NCI-H1105 (cell line): Measurements from ENCODE around the gene SBF2.

Experiments
- DNase-seq: peaks from one replicate; lab custom pipeline; 2025; lab: John Stamatoyannopoulos, UW

Gene SBF2

GRCh38 chr11:9806946-9807687 lies 486.9 kb downstream of the SBF2 start:
- no peak for DNase-seq

- DNase-seq = no peak
Measured at GRCh38 chr11:9804419-9804902, 489.6 kb downstream of the SBF2 start.

DNA sequence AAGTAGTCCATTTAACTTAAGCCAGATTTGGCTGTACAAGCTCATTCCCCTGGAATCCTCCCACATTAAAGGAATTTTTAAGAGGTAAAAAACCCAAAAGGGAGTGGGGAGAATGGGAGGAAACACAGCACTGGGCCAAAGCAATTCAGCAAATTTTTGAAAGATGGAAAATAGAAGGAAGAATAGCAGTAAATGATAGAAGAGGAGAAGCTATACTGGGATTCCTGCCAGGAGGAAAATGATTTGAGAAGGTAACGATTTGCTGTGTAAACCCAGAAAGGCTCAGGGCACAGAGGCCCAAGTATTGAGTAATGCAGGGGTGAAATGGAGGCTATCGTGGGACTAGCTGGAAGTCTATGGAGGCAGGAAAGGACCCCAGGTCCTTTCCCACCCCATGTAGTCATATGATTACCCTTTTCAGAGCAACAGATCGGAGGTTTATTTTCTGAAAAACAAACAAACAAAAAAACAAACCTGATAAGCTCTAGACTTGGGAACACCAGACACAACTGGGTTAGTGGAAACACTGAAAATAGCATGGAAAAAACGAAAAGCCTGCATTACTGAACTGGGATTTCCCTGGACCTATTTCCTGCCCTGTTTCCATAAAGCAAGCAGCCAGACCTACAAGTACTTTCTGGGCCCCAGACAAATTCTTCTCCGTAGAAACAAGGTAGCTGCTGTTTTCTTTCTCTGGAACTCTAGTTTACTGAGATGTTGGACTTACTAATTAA lies 490.2 kb downstream of the SBF2 start:
- no peak for DNase-seq

GRCh38 chr11:9802291-9802861 lies 491.6 kb downstream of the SBF2 start:
- DNase-seq = no peak

- no peak for DNase-seq
Measured at GRCh38 chr11:9799886-9800285, 494.1 kb downstream of the SBF2 start.

DNA sequence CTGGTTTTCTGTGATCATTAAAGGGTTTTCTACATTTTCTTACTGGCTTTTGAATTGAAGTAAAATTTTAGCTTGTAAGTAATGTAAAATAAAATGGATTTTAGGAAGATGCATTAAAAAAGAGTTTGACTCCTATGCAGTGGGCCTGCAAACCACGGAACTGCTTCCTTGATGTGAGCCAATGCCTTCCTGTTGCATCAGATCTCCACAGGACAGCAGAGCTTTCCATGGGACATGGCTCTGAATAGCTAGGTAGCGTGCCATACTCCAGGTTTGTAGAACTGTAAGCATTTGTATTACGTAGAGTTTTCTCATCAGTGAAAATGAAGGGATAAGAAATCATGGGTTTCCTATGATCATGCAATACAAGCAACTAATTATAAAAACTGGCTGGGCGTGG lies 496.7 kb downstream of the SBF2 start:
- DNase-seq = no peak

- no peak for DNase-seq
Measured at GRCh38 chr11:9796854-9797253, 497.2 kb downstream of the SBF2 start.

DNA sequence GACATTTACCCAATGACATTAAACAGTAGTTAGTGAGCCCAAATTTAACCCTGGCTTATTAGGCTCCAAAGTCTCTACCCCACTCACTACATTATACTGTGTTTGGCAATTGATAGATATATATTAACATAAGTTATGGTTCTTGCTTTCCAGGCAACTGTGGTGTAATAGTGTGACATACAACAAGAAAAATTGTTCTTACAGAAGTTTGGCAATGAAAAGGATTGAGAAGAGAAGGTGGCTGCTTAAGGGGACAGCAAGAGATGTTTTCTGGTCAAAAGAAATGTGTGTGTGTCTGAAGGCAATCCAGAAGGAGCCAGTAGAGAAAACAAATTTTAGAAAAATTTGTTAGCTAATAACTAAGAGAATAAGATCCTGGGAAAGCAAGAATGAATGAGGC lies 497.8 kb downstream of the SBF2 start:
- DNase-seq = no peak

GRCh38 chr11:9790703-9791102 lies 503.3 kb downstream of the SBF2 start:
- DNase-seq = no peak

GRCh38 chr11:9789910-9790309 lies 504.1 kb downstream of the SBF2 start:
- no peak for DNase-seq

GRCh38 chr11:9787981-9788521 lies 506.0 kb downstream of the SBF2 start:
- DNase-seq = no peak

GRCh38 chr11:9787260-9787659 lies 506.8 kb downstream of the SBF2 start:
- no peak for DNase-seq

- no peak for DNase-seq
Measured at GRCh38 chr11:9784602-9785315, 509.3 kb downstream of the SBF2 start.

DNA sequence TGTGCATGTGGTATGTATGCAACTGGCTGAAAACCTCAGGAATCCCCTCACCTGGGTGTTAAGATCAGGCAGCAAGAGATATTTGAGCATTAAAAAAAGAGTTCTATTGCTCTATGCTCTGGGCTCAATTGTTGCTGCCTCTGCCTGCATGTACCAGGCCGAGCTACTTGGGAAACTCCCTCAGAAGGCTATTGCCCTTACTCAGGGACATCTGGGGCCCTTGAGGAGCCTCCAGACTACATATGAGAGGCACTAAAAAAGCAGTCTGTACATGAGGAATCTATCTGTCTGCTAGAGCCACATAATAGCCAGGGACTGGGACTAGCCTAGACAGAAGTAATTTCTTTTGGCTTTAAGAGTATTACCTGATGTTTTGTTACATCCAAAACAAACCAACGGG lies 510.0 kb downstream of the SBF2 start:
- no peak for DNase-seq

DNA sequence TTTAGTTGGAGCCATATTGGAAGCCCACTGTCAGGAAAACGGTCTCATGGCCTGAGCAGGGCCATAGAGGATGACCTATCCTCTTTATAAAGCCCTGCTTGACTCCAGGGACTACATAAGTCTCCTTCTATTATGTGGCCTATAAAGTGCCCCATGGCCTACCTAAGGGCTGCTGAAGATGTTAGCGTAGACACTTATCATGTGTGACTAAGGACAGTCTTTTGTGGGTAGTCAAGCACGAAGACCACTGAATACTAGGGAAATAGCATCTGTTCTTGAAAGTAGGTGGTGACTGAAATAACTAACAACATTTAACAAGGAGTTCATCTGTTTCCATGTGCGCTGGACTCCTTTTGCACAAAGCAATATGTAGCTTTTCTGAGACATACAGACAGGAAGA lies 513.1 kb downstream of the SBF2 start:
- DNase-seq = no peak

DNA sequence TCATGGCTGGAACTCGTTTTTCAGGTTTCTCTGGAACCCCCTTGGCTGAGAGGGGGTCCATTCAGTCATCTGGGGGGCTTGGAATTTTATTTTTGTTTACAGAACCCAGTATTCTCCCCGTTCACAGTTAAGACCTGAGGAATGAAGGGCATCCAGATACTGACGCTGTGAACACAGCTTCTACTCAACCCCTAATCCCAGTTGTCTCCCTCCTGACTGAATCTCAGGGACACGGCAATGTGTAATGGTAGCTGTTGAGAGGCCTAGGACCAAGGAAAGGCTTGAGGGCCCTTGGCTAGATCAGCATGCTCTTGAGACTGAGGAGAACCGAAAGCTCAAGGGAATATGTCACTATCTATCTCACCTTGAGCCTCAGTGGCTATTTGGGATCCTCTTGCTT lies 516.5 kb downstream of the SBF2 start:
- DNase-seq = no peak

- no peak for DNase-seq
Measured at GRCh38 chr11:9777066-9777465, 517.0 kb downstream of the SBF2 start.

DNA sequence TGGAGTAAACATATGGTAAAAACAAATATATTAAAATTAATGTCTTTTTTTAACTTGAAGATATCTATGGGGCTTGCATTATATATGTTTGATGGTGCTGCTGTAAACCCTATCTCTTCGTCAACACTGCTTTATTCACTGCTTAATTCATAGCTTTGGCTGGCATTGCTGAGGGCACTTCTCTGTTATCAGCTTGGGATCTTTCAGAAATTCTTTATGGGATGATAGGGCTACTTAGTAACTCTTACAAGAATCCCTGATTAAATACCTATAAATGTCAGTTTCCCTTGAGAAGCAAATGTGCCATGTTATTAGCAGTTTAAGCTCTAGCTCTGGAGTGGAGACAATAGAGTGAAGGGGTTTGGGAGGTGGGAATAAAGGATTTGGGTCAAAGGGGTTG lies 517.8 kb downstream of the SBF2 start:
- no peak for DNase-seq

- no peak for DNase-seq
Measured at GRCh38 chr11:9775398-9775779, 518.6 kb downstream of the SBF2 start.

GRCh38 chr11:9774591-9775397 lies 519.2 kb downstream of the SBF2 start:
- no peak for DNase-seq

DNA sequence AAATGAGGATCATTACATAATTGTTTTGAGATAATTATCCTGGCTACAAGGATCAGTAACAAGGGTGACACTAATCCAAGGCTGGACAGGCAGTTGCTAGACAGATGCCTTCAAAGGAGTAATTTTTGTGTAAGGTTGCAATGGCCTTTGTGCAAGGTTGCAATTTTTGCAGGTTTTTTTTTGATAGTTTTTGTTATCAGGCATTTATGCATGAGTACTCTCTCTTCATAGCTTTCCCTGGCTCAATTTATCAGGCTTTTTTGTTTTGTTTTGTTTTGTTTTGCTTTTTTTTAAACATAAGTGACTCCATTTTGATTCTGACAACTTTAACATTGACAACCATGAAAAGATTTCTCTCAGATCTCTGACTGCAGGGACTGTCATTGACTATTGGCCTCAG lies 519.9 kb downstream of the SBF2 start:
- DNase-seq = no peak
